Rectal smooth muscle tissue (tissue), 1 donor: ENCODE measurements around the gene GALNT7.
"Not testable (repeated sequence)": the region's sequence is repeated elsewhere in the genome, so short reads cannot be mapped to it uniquely, and the experiment has no call there.

Experiments used
- H3K27ac ChIP-seq: one replicate; pipeline ENCODE4 v1.7.0; 2013; ENCODE audit warnings: low read depth, low read length, inconsistent platforms
- H3K27me3 ChIP-seq: one replicate; pipeline ENCODE4 v1.7.0; 2013; ENCODE audit warnings: low read length; ENCODE audit not compliant: control insufficient read depth, insufficient read depth
- H3K36me3 ChIP-seq: one replicate; pipeline ENCODE4 v1.7.0; 2013; ENCODE audit warnings: low read length; ENCODE audit not compliant: control insufficient read depth, insufficient read depth
- H3K4me1 ChIP-seq: one replicate; pipeline ENCODE4 v1.7.0; 2013; ENCODE audit warnings: low read length; ENCODE audit not compliant: control insufficient read depth, insufficient read depth
- H3K4me3 ChIP-seq: one replicate; pipeline ENCODE4 v1.7.0; 2013; ENCODE audit warnings: low read length
- H3K9ac ChIP-seq: one replicate; pipeline ENCODE4 v1.7.0; 2013; ENCODE audit warnings: low read length

Gene GALNT7, protein sequence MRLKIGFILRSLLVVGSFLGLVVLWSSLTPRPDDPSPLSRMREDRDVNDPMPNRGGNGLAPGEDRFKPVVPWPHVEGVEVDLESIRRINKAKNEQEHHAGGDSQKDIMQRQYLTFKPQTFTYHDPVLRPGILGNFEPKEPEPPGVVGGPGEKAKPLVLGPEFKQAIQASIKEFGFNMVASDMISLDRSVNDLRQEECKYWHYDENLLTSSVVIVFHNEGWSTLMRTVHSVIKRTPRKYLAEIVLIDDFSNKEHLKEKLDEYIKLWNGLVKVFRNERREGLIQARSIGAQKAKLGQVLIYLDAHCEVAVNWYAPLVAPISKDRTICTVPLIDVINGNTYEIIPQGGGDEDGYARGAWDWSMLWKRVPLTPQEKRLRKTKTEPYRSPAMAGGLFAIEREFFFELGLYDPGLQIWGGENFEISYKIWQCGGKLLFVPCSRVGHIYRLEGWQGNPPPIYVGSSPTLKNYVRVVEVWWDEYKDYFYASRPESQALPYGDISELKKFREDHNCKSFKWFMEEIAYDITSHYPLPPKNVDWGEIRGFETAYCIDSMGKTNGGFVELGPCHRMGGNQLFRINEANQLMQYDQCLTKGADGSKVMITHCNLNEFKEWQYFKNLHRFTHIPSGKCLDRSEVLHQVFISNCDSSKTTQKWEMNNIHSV

DNA sequence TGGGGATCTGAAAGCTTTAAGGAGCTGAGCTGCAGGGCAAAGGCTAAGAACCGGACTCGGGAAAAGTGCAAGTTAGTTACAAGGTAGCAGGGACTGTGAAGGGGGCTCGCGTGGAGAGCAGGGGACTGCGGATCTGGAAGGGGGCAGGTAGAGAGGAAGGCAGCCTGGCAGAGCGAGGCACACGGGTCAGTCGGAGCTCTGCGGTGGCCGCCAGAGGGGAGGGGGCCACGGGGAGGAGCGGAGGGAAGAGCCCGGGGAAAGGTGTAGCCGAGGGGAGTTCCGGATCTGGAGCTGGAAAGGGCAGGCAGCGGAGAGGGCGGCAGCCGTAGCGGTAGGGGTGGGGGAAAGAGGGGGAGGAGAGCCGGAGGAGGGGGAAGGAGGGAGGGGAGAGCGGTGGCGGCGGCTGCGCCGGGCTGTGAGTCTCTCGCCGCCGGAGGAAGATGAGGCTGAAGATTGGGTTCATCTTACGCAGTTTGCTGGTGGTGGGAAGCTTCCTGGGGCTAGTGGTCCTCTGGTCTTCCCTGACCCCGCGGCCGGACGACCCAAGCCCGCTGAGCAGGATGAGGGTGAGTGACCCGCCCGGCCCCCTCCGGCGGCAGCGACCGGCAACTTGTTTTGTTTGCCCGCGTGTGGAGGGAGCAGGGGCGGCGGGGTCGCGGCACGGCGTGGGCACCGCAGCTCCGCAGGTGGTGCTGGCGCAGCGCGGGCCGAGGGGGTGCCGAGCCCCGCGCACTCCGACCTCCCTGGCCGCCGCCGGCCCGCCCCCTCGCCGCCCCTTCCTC lies at the start of gene GALNT7:
GALNT7 (plus strand) TSS at position 416 of the 782 bp plus-strand sequence; CDS start at position 441, 25 bp downstream.
- Histone ChIP-seq H3K9ac (peak within 1 kb of the TSS; percentile 47), H3K4me3 (peak within 1 kb of the TSS; percentile 94), H3K27me3 (no peaks in the 10 kb centered on the region), H3K4me1 (peaks cover 11% of the 10 kb centered on the region), H3K36me3 (no peaks in the 10 kb centered on the region), H3K27ac (peak within 1 kb of the TSS; percentile 75)

DNA sequence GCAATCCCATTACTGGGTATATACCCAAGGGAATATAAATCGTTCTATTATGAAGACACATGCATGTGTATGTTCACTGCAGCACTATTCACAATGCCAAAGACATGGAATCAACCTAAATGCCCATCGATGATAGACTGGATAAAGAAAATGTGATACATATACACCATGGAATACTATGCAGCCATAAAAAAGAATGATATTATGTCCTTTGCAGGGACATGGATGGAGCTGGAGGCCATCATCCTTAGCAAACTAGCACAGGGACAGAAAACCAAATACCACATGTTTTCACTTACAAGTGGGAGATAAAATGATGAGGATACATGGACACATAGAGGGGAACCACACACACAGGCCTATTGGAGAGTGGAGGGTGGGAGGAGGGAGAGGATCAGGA lies 49.8 kb upstream of the GALNT7 start:
- H3K36me3 ChIP-seq, H3K9ac ChIP-seq, H3K4me1 ChIP-seq, H3K4me3 ChIP-seq, H3K27ac ChIP-seq, H3K27me3 ChIP-seq: not testable (repeated sequence)

DNA sequence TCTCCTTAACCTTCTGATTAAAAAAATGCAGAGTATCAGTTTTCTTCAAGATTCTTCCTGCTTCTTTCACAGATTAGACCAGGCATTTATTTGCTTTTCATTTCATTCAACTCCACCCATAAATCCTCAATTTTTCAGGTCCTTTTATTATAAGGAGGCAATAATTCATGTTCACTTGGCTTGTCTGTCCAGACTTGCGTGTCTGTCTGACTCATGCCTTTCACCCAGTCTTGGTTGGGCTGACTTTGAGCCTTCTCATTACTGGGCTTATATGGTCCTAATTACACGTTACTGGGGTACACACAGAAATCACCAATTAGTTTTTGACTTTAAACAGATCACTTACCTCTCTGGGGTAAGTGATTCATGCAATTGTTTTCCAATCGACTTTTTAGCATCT lies 48.8 kb upstream of the GALNT7 start:
- Histone ChIP-seq H3K27ac (no peak overlapping the region), H3K36me3 (no peaks in the 10 kb centered on the region), H3K27me3 (no peaks in the 10 kb centered on the region), H3K9ac (no peak overlapping the region), H3K4me1 (no peaks in the 10 kb centered on the region), H3K4me3 (no peak overlapping the region)

DNA sequence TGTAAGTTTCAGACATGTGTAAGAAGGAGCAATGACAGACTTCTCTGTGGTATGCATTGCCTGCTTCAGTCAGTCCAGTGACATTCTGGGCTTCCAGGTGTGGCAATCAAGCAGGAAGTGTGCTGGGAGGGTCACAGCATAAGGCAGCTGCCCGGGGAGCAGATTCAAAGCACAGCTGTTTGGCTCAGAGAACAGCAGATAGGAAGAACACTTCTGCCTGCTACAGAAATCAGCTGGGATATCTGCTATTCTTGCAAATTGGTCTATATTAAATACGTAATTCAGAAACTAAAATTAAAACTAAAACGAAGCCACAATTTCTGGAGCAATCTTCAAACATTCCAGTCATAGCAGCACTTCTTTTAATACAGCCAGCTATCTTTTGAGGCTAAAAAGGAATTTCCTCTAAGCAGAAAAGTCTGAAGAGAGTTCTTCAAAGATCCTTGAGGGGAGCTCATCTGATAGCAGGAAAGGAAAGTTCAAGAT lies 47.5 kb upstream of the GALNT7 start:
- H3K9ac ChIP-seq, result no peak overlapping the region
- H3K27ac ChIP-seq, result no peak overlapping the region
- no peaks in the 10 kb centered on the region for H3K36me3 ChIP-seq
- no peaks in the 10 kb centered on the region for H3K27me3 ChIP-seq
- H3K4me3 ChIP-seq, result no peak overlapping the region
- H3K4me1 ChIP-seq, result no peaks in the 10 kb centered on the region

DNA sequence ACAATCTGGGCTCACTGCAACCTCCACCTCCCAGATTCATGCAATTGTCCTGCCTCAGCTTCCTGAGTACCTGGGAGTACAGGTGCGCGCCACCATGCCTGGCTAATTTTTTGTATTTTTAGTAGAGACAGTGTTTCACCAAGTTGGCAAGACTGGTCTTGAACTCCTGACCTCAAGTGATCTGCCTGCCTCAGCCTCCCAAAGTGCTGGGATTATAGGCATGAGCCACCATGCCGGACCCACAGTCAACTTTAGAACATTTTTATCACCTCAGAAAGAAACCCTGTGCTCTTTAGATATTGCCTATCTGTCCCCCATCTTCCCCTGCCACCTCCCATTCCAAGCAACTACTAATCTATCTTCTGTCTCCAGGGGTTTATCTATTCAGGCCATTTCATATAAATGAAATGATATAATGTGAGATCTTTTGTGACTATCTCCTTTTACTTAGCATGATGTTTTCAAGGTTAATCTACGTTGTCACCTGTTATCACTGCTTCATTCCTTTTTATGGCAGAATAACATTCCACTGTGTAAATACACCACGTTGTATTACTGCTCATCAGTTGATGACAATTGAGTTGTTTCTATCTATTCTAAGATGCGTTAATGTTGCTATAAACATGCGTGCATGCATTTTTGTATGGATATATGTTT lies 44.3 kb upstream of the GALNT7 start:
- no peaks in the 10 kb centered on the region for H3K4me1 ChIP-seq
- H3K27me3 ChIP-seq, result no peaks in the 10 kb centered on the region
- no peak overlapping the region for H3K27ac ChIP-seq
- H3K9ac ChIP-seq, result no peak overlapping the region
- no peak overlapping the region for H3K4me3 ChIP-seq
- H3K36me3 ChIP-seq, result no peaks in the 10 kb centered on the region

DNA sequence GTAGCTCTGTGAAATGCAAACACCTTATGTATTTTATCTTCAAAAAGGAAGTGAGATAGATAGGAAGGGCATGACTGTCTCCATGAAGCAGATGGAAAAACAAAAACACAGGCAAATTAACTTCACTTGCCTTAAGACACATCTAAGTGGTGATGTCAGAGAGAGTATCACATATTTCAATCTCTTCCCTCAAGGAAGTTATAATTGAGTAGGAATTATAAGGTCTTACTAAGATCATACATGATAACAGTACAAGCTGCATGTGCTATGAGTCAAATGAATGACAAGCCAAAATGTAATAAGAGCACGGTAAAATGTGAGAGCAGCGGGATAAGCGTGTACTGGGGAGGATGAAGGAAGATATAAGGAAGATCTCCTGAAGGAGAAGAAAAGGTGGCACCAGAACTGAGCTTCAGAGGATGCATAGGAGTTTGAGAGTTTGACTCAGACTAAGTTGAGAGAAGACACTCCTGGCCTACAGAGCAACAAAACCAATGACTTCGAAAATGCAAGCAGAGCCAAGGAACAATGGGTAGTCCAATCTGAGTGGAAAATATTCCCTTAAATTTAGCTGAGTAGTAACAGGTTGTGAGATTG lies 43.3 kb upstream of the GALNT7 start:
- Histone ChIP-seq H3K27me3 (no peaks in the 10 kb centered on the region), H3K36me3 (no peaks in the 10 kb centered on the region), H3K27ac (no peak overlapping the region), H3K4me3 (no peak overlapping the region), H3K9ac (no peak overlapping the region), H3K4me1 (no peaks in the 10 kb centered on the region)

DNA sequence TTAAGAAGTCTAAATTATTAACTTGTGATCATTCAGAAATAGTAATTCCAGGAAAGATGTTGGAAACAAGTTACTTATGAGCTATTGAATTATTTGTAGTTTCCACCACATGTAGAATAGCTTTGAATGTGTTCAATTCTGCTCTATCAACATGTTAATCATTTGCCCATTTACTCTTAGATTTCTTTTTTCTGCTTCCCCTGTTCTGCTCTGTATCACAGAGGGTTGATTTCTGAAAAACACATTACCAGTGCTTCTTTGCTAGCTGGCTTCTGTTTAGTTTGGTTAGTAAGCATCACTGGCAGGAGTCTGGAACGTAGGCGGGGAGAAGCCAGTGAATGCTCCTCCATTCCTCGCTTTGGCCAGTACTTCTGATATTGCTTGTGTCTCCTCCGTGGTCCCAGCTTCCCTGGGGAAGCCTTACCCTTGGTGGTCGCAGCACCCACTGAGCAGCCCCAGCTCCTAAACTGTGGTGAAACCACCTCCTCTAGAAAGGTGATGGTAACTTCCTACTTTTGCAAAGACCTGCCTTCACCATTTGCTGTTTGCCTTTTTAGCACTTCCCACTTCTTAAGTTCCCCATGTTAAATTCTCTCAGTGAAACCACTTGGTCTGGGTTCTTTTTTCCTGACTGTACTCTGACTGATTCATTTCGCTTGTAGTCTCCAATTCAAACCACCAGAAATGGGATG lies 40.3 kb upstream of the GALNT7 start:
- Histone ChIP-seq H3K4me1 (no peaks in the 10 kb centered on the region), H3K27me3 (no peaks in the 10 kb centered on the region), H3K27ac (no peak overlapping the region), H3K36me3 (no peaks in the 10 kb centered on the region), H3K4me3 (no peak overlapping the region), H3K9ac (no peak overlapping the region)

DNA sequence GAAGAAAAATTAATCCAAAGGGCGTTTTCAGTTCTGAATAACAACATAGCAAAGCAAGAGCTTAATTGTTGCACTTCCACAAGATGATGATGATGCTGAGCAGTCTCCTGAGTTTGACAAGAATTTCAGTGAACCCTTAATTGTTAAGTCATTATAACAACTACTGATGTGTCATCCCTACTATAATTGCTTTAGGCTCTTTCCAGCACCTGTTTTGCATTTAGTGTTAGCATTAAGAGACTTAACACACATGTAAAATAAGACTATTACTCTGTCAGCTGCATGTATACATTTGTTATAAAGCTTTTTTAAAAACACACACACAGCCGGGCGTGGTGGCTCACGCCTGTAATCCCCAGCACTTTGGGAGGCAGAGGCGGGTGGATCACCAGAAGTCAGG lies 37.9 kb upstream of the GALNT7 start:
- H3K36me3 ChIP-seq, result no peaks in the 10 kb centered on the region
- no peaks in the 10 kb centered on the region for H3K27me3 ChIP-seq
- no peaks in the 10 kb centered on the region for H3K4me1 ChIP-seq
- H3K27ac ChIP-seq, result no peak overlapping the region
- H3K9ac ChIP-seq, result no peak overlapping the region
- no peak overlapping the region for H3K4me3 ChIP-seq

DNA sequence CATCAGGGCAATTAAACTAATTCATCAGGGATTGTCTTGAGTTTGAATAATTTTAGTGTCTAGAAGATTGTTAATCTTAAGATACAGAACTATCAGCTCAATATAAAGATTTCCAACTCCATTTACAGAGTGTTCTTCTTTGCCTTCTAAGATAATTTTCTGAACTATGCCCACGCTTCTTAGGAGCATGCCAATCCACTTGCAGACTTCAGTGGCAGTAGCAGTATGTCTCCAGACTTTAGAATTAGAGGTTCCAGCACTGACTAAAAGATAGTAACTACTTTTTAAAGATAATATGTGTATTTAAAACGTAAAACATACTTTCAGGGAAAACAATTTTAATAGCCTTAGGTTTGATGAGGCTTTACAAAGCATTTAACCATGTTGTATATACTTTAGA lies 34.2 kb upstream of the GALNT7 start:
- H3K4me3 ChIP-seq, result no peak overlapping the region
- H3K9ac ChIP-seq, result no peak overlapping the region
- no peak overlapping the region for H3K27ac ChIP-seq
- no peaks in the 10 kb centered on the region for H3K36me3 ChIP-seq
- H3K4me1 ChIP-seq, result no peaks in the 10 kb centered on the region
- H3K27me3 ChIP-seq, result no peaks in the 10 kb centered on the region

DNA sequence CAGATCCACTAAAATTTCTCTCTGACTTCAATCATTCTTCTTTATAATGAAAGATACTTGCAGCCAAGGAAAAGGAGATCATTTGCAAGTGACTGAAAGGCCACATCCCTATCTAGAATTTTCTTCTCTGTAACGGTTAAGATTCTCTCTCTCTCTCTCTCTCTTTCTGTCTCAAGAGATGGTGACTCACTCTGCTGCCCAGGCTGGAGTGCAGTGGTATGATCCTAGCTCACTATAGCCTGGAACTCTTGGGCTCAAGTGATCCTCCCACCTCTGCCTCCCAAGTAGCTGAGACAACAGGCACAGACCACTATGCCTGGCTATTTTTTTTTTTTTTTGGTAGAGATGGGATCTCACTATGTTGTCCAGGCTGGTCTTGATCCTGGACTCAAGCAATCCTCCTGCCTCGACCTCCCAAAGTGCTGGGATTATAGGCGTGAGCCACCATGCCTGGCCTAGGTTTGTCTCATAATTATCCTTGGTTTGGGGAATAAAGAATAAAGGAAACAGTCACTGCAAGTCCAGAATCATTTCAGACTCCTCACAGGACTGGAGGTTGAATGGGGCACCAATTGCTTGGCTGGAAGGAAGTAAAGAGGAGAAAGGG lies 33.3 kb upstream of the GALNT7 start:
- Histone ChIP-seq H3K27ac (no peak overlapping the region), H3K36me3 (no peaks in the 10 kb centered on the region), H3K4me1 (no peaks in the 10 kb centered on the region), H3K27me3 (no peaks in the 10 kb centered on the region), H3K9ac (no peak overlapping the region), H3K4me3 (no peak overlapping the region)

DNA sequence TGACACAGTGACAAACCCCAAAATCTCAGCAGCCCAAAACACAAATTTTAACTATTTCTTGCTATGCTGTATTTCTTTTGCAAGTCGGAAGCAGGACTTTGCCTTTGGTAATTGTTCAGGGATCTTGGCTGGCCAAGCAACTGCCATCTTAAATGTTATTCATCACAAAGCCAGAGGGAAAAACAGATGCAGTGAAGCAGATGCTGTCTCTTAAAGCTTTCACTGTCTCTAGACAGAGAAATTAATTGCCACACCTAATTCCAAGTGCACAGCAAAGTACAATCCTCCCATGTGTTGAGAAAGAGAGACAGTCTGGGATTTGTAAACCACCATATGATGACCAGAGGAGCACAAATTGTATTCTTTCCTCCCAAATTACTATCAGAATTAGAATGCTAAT lies 30.0 kb upstream of the GALNT7 start:
- Histone ChIP-seq H3K4me1 (no peaks in the 10 kb centered on the region), H3K36me3 (no peaks in the 10 kb centered on the region), H3K27me3 (no peaks in the 10 kb centered on the region), H3K4me3 (no peak overlapping the region), H3K9ac (no peak overlapping the region), H3K27ac (no peak overlapping the region)
